Hepatocyte (in vitro differentiated cells): ENCODE results near the gene ACVR2A. TPM values are rescaled to one million over a fixed set of nuclear protein-coding genes. Genes with fewer than 3 reads are reported as not detected.

Experiments
- DNase-seq: peaks from one replicate; pipeline ENCODE4 v3.0.0-alpha.2; 2016; ENCODE audit warnings: low spot score
- H2AFZ ChIP-seq: fragments of 200-600 bp; sonication (generic); 2 replicates; pipeline ENCODE4 v1.6.0; 2016; ENCODE audit warnings: antibody characterized with exemption, mild to moderate bottlenecking
- H3K27ac ChIP-seq: fragments of 200-600 bp; sonication (generic); 2 replicates; pipeline ENCODE4 v1.5.1; 2016; ENCODE audit warnings: mild to moderate bottlenecking
- H3K27me3 ChIP-seq: fragments of 200-600 bp; sonication (generic); 2 replicates; pipeline ENCODE4 v1.6.1; 2016
- H3K36me3 ChIP-seq: fragments of 200-600 bp; sonication (generic); replicated peaks from 2 replicates; pipeline ENCODE4 v1.5.1; 2016; ENCODE audit warnings: low read depth; ENCODE audit not compliant: insufficient read depth
- H3K4me1 ChIP-seq: fragments of 200-600 bp; sonication (generic); 2 replicates; pipeline ENCODE4 v1.5.1; 2016; ENCODE audit warnings: mild to moderate bottlenecking, moderate library complexity; ENCODE audit not compliant: insufficient read depth
- H3K4me2 ChIP-seq: fragments of 200-600 bp; sonication (generic); 2 replicates; pipeline ENCODE4 v1.6.0; 2016
- H3K4me3 ChIP-seq: fragments of 200-600 bp; sonication (generic); 2 replicates; pipeline ENCODE4 v1.5.1; 2016; ENCODE audit warnings: mild to moderate bottlenecking
- H3K79me2 ChIP-seq: fragments of 200-600 bp; sonication (generic); 2 replicates; pipeline ENCODE4 v1.6.0; 2017; ENCODE audit warnings: mild to moderate bottlenecking
- H3K9me2 ChIP-seq: fragments of 200-600 bp; sonication (generic); replicated peaks from 2 replicates; pipeline ENCODE4 v1.6.0; 2017; ENCODE audit warnings: mild to moderate bottlenecking; ENCODE audit not compliant: insufficient read depth
- H3K9me3 ChIP-seq: fragments of 200-600 bp; sonication (generic); 2 replicates; pipeline ENCODE4 v1.5.1; 2016; ENCODE audit warnings: low read depth, mild to moderate bottlenecking
- H4K20me1 ChIP-seq: fragments of 200-600 bp; sonication (generic); 2 replicates; pipeline ENCODE4 v1.6.0; 2016; ENCODE audit warnings: mild to moderate bottlenecking; ENCODE audit not compliant: insufficient read depth, poor library complexity, severe bottlenecking
- CTCF ChIP-seq: fragments of 200-600 bp; sonication (generic); IDR thresholded peaks from 2 replicates; pipeline ENCODE4 v1.5.1; 2016; ENCODE audit warnings: antibody characterized with exemption, mild to moderate bottlenecking; ENCODE audit not compliant: poor library complexity
- EZH2 ChIP-seq: fragments of 200-600 bp; sonication (generic); IDR thresholded peaks from 2 replicates; pipeline ENCODE4 v1.6.1; 2016; ENCODE audit warnings: antibody characterized with exemption, mild to moderate bottlenecking, borderline replicate concordance
- EZH2phosphoT487 ChIP-seq: fragments of 200-600 bp; sonication (generic); IDR thresholded peaks from one replicate; pipeline ENCODE4 v1.6.1; 2018; ENCODE audit warnings: antibody characterized with exemption, mild to moderate bottlenecking, low read depth, moderate library complexity; ENCODE audit not compliant: unreplicated experiment, severe bottlenecking
- WGBS: methylation state at CpG from one replicate; pipeline ENCODE4 v1.1.6; 2016; ENCODE audit warnings: low lambda C conversion rate; ENCODE audit errors: missing lambda C conversion rate; 5-methylcytosine and 5-hydroxymethylcytosine counted together
- polyA plus RNA-seq: library from polyadenylated mRNA; unstranded; fragments of >200 nt; fragmentation: Nextera tagmentation; extraction: Ambion mirVana; gene quantifications from 2 replicates; pipeline ENCODE4 v1.2.1, GENCODE V29; 2016
- total RNA-seq: library from RNA; depleted of rRNA; stranded (reverse); fragments of >200 nt; gene quantifications from 2 replicates; pipeline ENCODE4 v1.2.3, GENCODE V29; 2014

ACVR2A gene
- total and polyA plus RNA-seq, 2 experiments from 2014 or later = 21.9 to 43.0 TPM

GRCh38 chr2:147855977-147856376, 11.1 kb downstream of the ACVR2A start:
- Histone ChIP-seq H3K36me3 (no peaks in the 10 kb centered on the region), H2AFZ (no peak overlapping the region), H3K9me2 (no peaks in the 10 kb centered on the region), H3K27ac (no peak overlapping the region), H3K9me3 (no peaks in the 10 kb centered on the region), H3K4me2 (no peak overlapping the region), H3K79me2 (peaks cover 100% of the 10 kb centered on the region), H3K27me3 (no peaks in the 10 kb centered on the region), H4K20me1 (peaks cover 85% of the 10 kb centered on the region), H3K4me1 (peaks cover 10% of the 10 kb centered on the region), H3K4me3 (no peak overlapping the region)
- TF ChIP-seq EZH2 = no peak
- no peak for TF ChIP-seq EZH2phosphoT487
- no peak for TF ChIP-seq CTCF
- DNase-seq = no peak

GRCh38 chr2:147860009-147860408, 15.2 kb downstream of the ACVR2A start:
- Histone ChIP-seq H3K79me2 (peaks cover 100% of the 10 kb centered on the region), H3K27me3 (no peaks in the 10 kb centered on the region), H3K27ac (no peak overlapping the region), H3K4me2 (no peak overlapping the region), H4K20me1 (peaks cover 89% of the 10 kb centered on the region), H3K9me2 (no peaks in the 10 kb centered on the region), H3K9me3 (no peaks in the 10 kb centered on the region), H3K36me3 (no peaks in the 10 kb centered on the region), H3K4me1 (peaks cover 30% of the 10 kb centered on the region), H2AFZ (no peak overlapping the region), H3K4me3 (no peak overlapping the region)
- DNase-seq = no peak
- TF ChIP-seq CTCF (no peak), EZH2phosphoT487 (no peak), EZH2 (no peak)
- 87% methylated on average over 1 of the region's 1 CpG for WGBS

- no peak overlapping the region for H3K4me3 ChIP-seq
- no peak for TF ChIP-seq CTCF
- TF ChIP-seq EZH2 = no peak
- TF ChIP-seq EZH2phosphoT487 = no peak
- peaks cover 100% of the 10 kb centered on the region for H3K79me2 ChIP-seq
Observed at GRCh38 chr2:147862859-147863516, 18.2 kb downstream of the ACVR2A start.

More at GRCh38 chr2:147862859-147863516, 18.2 kb downstream of the ACVR2A start:
- WGBS = 23% methylated on average over 2 of the region's 2 CpGs
- Histone ChIP-seq H2AFZ (no peak overlapping the region), H3K4me1 (peaks cover 30% of the 10 kb centered on the region), H3K27me3 (no peaks in the 10 kb centered on the region), H3K4me2 (peak overlapping the region; percentile 14), H4K20me1 (peaks cover 89% of the 10 kb centered on the region), H3K36me3 (no peaks in the 10 kb centered on the region), H3K9me2 (no peaks in the 10 kb centered on the region), H3K27ac (no peak overlapping the region), H3K9me3 (no peaks in the 10 kb centered on the region)
- no peak for DNase-seq
